HG02970 (cell line): ENCODE results near the gene TMCC1.
"Not testable (repeated sequence)": the region's sequence is repeated elsewhere in the genome, so short reads cannot be mapped to it uniquely, and the experiment has no call there.

Experiments
- ATAC-seq: cut with Tn5 transposase; IDR thresholded peaks from one replicate; pipeline ENCODE4 v1.9.1; 2021; ENCODE audit warnings: mild to moderate bottlenecking, moderate library complexity, moderate number of reproducible peaks; ENCODE audit not compliant: unreplicated experiment, low FRiP score

TMCC1 gene

DNA sequence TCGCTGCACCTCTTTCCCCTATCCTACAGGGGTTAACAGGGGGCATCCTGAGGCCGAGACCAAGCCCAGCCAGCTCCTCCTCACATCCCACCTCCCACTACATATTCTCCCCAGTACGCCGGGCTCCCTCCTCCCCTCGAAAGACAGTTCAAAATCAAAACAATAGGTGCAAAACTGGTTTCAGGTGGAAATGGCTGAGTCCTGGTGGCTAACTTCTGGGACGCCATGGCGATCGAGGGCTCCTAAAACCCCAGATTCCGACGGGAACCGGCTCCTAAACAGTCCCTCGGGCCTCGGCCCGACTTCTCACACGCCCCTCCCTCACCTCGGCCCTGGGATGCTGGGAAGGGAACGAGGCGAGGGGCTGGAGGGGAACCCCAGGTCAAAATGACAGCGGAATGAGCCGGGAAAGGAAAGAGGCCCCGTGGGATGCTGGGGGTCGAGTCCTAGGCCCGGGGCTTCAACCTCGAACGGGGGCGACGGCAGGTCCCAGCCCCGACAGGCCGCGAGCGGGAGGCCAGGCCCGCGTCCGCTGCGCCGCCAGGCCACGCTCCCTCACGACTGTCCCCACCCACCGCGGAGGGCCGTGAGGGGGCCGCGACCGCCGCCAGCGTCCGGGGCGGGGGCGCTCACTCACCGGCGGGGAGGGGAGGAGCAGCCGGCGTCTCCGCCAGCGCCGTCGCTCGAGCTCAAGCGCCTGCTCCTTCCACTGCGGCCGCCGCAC is 492 bp downstream of the TMCC1 start:
- peak; percentile 67 for ATAC-seq

DNA sequence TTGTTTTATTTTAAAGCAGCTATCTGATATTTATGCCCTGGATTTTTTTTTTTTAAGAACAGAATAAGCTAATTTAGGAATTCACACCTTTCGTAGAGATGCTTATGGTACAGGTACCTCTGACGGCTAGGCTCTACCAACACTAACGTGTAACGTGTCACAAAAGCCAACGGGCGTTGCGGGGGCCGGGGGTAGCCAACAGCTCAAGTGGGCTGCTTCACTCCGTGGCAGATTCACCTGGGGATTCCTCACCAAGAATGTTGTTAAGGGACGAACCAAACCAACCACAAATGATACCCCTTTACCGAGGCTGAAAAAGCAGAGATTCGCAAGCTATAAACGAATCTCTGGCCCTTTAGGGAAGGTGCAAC is 1.0 kb downstream of the TMCC1 start:
- peak; percentile 4 for ATAC-seq

DNA sequence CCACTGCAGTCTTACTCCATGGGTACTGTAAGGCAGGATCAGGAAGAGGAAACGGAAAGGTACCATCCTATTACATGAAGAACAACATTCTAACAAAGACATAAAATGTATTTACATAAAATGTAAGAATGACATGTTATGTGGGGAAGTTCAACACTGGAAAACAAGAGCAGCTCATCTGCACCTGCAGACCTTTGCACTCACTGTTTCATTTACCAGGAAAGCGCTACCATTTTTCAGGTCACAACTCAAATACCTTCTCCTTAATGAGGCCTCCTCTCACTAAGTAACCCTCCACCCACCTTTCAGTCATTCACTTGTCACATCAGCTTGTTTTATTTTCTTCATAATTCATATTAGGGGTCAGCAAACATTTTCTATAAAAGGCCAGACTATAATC is 2.6 kb downstream of the TMCC1 start:
- no peak for ATAC-seq

DNA sequence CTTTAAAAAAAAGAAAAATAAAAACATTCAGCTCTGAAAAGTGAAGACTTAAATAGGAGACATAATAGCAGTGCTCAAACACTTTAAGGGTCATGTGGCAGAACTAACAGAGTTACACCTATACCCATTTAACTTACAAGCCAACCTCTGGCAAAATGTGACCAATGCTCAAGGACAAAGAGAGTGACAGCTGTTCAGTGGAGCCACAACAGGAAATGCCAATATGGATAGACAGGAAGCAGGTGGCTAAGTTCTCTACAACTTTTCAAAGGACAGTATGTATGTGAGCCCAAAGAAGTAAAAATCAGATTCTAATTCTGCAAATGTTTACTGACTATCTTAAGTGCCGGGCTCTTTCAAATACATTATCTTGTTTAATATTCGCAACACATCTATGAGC is 3.4 kb downstream of the TMCC1 start:
- ATAC-seq = no peak

DNA sequence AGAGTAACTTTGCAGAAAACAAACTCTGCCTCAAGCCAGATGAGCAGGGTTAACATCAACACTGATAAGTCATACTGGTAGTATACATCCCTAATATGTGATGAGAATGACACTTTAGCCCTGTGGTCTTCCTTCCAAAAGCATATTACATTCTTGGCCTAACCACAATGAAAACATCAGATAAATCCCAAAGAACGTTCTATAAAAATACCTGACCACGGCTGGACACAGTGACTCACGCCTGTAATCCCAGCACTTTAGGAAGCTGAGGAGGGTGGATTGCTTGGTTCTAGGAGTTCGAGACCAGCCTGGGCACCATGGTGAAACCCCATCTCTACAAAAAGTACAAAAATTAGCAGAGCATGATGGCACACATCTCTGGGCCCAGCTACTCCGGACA is 4.7 kb downstream of the TMCC1 start:
- ATAC-seq = no peak

DNA sequence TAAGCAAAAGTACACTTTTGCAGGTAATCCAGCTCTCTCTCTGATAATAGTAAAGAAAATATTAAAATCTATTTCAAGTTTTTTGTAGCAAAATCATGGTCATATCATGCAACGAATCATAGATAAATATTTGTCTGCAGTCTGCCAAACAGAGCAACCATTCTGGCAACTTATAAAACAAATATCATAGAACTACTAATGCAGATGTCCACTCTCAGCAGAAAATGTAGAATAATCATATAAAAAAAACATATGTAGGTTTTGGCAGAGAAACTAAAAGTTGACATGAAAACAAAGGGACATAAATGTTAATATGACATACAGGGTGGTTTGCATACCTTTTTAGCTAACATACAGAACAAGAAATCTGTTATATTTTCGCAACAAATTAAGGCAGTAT is 12.2 kb downstream of the TMCC1 start:
- ATAC-seq = no peak

DNA sequence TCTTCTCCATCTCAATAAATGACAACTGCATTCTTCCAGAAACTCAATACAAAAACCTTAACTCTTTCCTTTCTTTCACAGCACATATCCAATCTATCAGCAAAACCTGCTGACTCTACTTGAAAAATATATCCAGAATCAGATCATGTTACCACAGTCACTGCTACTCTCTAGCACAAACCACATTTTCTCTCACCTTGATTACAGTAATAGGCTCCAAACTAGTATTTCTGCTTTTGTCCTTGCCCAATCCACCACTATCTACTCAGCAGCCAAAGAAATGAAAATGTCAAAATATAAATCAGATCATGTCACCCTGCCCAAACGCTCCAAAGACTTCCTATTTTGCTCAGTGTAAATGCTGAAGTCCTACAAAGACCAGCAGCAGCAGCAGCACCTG is 15.2 kb downstream of the TMCC1 start:
- ATAC-seq = no peak

DNA sequence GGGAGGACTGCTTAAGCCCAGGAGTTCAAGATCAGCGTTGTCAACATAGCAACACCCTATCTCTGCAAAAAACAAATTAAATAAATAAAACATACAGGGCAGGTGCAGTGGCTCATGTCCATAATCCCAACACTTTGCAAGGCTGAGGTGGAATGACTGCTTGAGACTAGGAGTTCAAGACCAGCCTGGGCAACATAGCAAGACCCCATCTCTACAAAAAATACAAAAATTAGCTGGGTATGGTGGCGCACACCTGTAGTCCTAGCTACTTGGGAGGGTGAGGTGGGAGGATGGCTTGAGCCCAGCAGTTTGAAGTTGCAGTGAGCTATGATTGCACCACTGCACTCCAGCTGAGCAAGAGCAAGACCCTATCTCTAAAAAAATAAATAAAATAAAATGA is 19.0 kb downstream of the TMCC1 start:
- ATAC-seq = not testable (repeated sequence)

DNA sequence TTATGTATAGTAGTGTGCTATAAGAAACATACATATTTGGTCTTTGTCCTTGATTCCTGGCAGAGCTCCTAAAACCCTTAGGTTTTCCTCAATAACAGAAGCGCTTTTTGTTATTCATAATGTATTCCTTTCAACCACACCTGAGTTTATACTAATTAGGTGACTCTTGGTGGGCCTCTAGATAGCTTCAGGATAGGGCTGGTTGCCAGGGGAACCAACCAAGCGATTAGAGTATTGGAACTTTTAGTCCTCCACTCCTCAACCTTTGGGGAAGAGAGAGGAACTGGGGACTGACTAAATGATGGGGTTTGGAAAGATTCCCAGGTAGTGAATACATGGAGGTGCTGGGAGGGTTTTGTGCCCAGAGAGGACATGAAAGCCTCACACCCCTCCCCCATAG is 24.6 kb downstream of the TMCC1 start:
- no peak for ATAC-seq

DNA sequence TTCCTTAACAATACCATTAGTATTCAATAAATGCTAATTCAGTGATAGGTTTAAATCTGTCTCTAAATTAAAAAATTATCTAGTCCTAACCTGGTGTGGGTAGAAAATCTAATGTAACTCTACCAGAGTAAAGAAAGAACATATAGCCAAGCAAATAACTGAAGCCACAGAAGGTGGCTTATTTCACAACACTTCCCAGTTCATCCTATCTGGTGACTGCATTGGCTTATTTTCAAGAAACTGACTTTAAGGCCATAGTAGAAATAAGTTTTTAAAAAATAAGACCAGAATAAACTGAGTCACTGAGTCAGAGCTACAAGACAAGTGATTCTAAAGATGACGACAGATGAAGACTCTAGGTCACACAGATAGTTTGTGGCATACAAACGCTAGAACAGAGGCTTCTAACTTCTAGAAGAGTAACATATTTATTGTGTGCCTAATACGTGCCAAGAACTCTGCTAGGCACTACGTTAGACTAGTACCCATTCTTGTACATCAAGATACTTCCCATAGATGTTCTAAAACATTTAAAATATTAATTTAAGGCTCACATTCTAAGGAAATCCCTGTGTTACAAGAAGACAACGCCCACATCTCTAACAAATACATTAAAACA is 25.9 kb downstream of the TMCC1 start:
- ATAC-seq = no peak

DNA sequence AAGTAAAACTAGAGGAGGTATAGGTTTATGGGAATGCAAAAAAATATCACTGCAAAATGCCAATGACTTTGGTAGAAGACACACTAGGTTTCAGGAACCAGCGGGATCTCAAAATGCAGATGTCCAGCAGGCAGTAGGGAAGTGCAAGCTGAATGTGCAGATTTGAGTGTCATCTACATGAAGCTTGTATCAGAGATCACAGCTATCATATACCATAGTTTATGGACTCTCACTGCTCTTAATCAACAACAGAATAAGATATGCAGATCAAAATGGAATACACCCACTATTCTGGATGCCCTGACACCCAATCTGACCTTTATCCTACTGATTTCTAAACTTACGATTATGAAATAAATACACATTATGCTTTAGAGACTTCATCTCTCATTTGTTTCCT is 27.7 kb downstream of the TMCC1 start:
- ATAC-seq = no peak

DNA sequence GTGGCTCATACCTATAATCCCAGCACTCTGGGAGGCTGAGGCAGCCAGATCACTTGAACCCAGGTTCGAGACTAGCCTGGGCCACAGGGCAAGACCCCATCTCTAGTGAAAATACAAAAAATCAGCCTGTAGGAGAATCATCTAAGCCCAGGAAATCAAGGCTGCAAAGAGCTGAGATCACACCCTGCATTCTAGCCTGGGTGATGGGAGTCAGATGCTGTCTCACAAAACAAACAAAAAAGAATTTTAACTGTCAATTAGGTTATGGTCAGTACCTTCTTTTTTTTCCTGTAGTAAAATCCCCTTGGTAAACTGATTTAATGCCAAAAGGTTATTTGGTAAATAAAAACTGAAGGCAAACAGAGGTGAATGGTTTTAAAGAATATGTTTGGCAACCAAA is 29.0 kb downstream of the TMCC1 start:
- ATAC-seq = no peak

DNA sequence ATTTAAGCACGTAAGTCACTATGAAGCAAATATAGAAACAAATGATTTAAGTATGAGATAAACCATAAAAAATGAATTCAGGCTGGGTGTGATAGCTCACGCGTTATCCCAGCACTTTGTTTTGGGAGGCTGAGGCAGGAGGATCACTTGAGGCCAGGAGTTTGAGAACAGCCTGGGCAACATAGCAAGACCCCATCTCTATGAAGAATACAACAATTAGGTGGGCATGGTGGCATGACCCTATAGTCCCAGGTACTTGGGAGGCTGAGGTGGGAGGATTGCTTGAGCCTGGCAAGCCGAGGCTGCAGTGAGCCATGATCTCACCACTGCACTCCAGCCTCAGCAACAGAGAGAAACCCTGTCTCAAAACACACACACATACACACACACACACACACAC is 34.2 kb downstream of the TMCC1 start:
- no peak for ATAC-seq

DNA sequence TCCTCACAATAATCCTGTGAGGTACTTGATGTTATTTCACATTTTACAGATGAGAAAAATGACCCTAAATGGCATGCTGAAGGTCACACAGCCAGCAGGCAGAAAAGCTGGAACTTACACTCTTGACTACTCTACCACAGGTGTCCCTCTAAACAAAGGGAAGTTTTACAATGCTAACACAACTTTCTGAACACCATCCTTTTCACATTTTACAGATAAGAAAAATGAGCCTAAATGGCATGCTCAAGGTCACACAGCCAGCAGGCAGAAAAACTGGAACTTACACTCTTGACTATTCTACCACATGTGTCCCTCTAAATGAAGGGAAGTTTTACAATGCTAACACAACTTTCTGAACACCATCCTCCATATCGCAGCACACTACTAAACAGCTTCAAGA is 35.6 kb downstream of the TMCC1 start:
- no peak for ATAC-seq

DNA sequence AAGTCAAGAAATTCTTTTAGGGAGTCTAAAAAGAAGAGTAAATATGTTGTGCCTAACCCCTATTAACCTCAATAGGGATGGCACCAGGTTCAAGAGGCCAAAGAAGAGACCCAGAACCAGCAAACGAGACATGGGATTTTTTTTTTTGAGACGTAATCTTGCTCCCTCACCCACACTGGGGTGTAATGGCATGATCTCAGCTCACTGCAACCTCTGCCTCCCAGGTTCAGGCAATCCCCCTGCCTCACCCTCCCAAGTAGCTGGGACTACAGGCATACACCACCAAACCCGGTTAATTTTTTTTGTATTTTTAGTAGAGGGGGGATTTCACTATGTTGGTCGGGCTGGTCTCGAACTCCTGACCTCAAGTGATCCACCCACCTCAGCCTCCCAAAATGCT is 36.7 kb downstream of the TMCC1 start:
- not testable (repeated sequence) for ATAC-seq

DNA sequence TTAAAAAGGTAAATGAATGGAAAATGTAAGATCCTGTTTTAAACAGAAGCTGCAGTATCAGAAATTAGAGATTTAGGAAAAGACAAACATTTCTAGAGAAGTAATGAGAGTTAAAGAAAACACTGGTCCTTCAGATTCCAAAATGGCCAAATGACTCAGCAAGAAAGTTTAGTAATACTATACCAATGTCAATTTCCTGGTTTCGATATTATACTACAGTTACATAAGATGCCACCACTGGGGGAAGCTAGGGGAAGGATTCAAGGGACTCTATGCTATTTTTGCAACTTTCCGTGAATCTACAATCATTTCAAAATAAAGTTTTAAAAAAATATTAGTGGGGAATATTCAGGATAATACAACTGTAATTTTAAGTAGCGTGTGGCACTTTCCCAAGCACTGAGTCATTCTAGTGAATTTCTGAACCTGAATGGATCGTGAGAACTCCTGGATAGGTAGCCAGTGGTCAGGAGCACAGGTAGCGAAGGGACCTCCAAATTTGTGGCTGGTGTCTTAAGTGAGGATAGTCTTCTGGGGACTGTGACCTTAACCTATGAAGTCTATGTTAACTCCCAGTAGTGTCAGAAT is 37.6 kb downstream of the TMCC1 start:
- no peak for ATAC-seq

DNA sequence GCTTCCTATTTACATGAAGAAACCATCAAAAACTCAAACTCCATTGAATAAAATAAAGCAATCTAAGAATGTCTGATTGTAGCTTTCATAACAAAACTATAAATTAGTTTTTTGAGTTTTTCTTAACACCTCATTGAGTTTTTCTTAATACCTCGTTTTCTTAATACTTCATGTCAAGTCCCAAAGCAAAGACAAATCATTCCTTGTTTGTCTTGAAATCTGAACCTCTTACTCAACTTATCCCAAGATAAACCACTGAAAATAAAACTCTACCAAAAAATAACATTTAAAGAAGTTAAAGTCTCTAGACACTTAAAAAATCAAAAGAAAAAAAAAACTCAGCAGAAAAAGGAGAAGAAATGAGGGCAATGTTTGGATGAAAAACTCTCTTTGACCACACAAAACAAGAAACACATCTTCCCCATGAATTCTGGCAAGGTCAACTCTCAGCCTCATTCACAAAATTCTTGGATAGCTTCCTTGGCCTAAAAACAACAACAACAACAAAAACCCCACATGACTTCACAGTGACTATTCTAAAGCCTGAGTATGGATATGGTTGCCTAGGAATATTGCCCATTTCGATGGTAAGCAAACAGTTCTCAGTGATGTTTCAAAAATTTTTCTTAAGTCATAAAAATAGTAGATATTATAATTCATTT is 38.2 kb downstream of the TMCC1 start:
- no peak for ATAC-seq

DNA sequence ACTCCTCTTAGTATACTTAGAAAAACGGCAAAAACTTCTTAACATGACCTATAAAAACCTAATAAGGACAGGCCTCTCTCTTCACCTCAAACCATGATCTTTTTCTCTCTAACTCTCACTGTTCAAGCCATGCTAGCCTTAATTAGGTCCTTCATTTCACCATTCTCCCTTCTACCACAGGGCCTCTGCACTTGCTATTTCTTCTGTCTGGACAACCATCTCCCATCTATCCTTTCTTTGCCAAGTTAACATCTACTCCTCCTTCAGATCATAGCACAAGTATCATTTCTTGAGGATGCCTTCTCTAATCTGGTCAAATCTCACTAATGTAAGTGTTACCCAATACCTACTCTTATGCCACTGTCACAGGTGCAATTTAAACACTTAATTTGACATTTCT is 39.1 kb downstream of the TMCC1 start:
- ATAC-seq = no peak

DNA sequence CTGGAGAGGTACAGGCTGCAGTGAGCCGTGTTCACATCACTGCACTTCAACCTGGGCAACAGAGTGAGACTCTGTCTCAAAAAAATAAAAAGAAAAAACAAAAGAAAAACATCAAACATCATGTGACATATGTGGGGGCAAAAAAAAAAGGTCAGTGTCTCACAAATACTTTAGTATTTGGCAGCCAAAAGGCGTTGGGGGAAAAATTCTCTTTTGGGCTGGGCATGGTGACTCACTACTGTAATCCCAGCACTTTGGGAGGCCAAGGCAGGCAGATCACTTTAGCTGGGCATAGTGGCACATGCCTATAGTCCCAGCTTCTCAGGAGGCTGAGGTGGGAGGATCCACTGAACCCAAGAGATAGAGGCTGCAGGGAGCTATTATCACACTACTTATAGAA is 47.6 kb downstream of the TMCC1 start:
- ATAC-seq = no peak

DNA sequence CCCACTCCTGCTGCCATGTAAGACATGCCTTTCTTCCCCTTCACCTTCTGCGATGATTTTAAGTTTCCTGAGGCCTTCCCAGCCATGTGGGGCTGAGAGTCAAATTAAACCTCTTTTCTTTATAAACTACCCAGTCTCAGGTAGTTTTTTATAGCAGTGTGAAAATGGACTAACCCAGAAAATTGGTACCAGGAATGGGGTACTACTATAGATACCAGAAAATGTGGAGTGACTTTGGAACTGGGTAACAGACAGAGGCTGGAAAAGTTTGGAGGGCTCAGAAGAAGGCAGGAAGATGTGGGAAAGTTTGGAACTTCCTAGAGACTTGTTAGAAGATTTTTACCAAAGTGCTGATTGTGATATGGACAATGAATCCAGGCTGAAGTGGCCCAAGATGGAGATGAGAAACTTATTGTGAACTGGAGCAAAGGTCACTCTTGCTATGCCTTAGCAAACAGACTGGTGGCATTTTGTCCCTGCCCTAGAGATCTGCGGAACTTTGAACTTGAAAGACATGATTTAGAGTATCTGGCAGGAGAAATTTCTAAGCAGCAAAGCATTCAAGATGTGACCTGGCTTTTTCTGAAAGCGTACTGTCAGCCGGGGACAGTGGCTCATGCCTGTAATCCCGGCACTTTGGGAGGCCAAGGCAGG is 52.7 kb downstream of the TMCC1 start:
- no peak for ATAC-seq

DNA sequence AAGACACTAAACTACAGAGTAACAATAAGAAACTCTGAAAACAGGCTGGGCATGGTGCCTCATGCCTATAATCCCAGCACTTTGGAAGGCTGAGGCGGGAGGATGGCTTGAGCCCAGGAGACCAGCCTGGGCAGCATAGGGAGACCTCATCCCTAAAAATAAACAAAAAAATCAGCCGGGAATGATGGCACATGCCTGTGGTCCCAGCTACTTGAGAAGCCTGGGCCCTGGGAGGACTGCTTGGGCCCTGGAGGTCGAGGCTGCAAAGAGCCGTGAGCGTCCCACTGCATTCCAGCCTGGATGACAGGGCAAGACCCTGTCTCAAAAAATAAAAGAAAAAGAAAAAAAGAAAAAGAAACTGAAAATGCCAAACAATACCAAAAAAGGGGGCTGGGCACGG is 55.4 kb downstream of the TMCC1 start:
- ATAC-seq = no peak
